Astrocyte (in vitro differentiated cells and primary cell): ENCODE data around the gene DNAH17.

ENCODE experiments used
- CTCF ChIP-seq: IDR thresholded peaks from 2 replicates; pipeline ENCODE4 v1.5.1; 2011; ENCODE audit warnings: low read depth, mild to moderate bottlenecking, inconsistent platforms, low read length, moderate library complexity; ENCODE audit not compliant: insufficient read depth
- EZH2 ChIP-seq: IDR thresholded peaks from 2 replicates; pipeline ENCODE4 v1.6.1; 2012; ENCODE audit warnings: mild to moderate bottlenecking, low read length, inconsistent platforms; ENCODE audit not compliant: insufficient read depth

GRCh38 chr17:78400581-78401240, 176.5 kb downstream of the DNAH17 start:
- no peak for TF ChIP-seq EZH2
- TF ChIP-seq CTCF, result no peak
